Endometrium (tissue), 2 donors: ENCODE measurements around the gene IL17F.

Experiments used
- FAIRE-seq: peaks from 2 replicates; lab custom pipeline; 2012; peaks lifted over from hg19 to GRCh38; lab: Jason Lieb, UNC
- donor health status: control.
- donor health status: control.

Gene IL17F

GRCh38 chr6:52244400-52244799 lies at the start of gene IL17F:
Gene IL17F, minus strand, starts transcription at chr6:52244500. Its CDS starts 71 bp downstream, at chr6:52244429.
- FAIRE-seq: no peak

- no peak for FAIRE-seq
Measured at GRCh38 chr6:52293067-52293466, 48.8 kb upstream of the IL17F start.

- no peak for FAIRE-seq
Measured at GRCh38 chr6:52288841-52289240, 44.5 kb upstream of the IL17F start.

GRCh38 chr6:52288216-52288615 lies 43.9 kb upstream of the IL17F start:
- no peak for FAIRE-seq

GRCh38 chr6:52286798-52287432 lies 42.6 kb upstream of the IL17F start:
- no peak for FAIRE-seq

- no peak for FAIRE-seq
Measured at GRCh38 chr6:52285177-52286068, 41.1 kb upstream of the IL17F start.

GRCh38 chr6:52284460-52285176 lies 40.3 kb upstream of the IL17F start, which contains the start of gene MCM3:
Gene MCM3, minus strand, starts transcription at chr6:52284742. Its CDS starts 68 bp downstream, at chr6:52284674.
- peak; percentile 100 for FAIRE-seq

- FAIRE-seq: no peak
Measured at GRCh38 chr6:52284131-52284459, 39.8 kb upstream of the IL17F start.

- FAIRE-seq: no peak
Measured at GRCh38 chr6:52283111-52283510, 38.8 kb upstream of the IL17F start.

GRCh38 chr6:52276130-52276529 lies 31.8 kb upstream of the IL17F start:
- FAIRE-seq: no peak

GRCh38 chr6:52271852-52272460 lies 27.7 kb upstream of the IL17F start:
- FAIRE-seq: no peak

GRCh38 chr6:52263709-52264540 lies 19.6 kb upstream of the IL17F start:
- FAIRE-seq: peak; percentile 60

- FAIRE-seq: no peak
Measured at GRCh38 chr6:52262620-52263344, 18.5 kb upstream of the IL17F start.

GRCh38 chr6:52261229-52261628 lies 16.9 kb upstream of the IL17F start:
- FAIRE-seq: no peak

- no peak for FAIRE-seq
Measured at GRCh38 chr6:52260634-52261033, 16.3 kb upstream of the IL17F start.

- FAIRE-seq: no peak
Measured at GRCh38 chr6:52255434-52255833, 11.1 kb upstream of the IL17F start.

- no peak for FAIRE-seq
Measured at GRCh38 chr6:52254731-52255378, 10.6 kb upstream of the IL17F start.

GRCh38 chr6:52253494-52253893 lies 9.2 kb upstream of the IL17F start:
- no peak for FAIRE-seq

GRCh38 chr6:52251113-52251512 lies 6.8 kb upstream of the IL17F start:
- no peak for FAIRE-seq

- no peak for FAIRE-seq
Measured at GRCh38 chr6:52249078-52249477, 4.8 kb upstream of the IL17F start.
